ENCODE data around the gene KSR2. TPM values are rescaled to one million over a fixed set of nuclear protein-coding genes. Genes with fewer than 3 reads are reported as not detected.

KSR2 gene
- polyA plus RNA-seq, 12 donors, result 0.01 to 0.12 (median 0.06) TPM; not detected in 6

GRCh38 chr12:117528538-117528937 is 440.3 kb downstream of the KSR2 start:
- no peak for DNase-seq

GRCh38 chr12:117527479-117527855 is 441.3 kb downstream of the KSR2 start:
- no peak for DNase-seq

GRCh38 chr12:117526757-117527478 is 441.9 kb downstream of the KSR2 start:
- no peak for DNase-seq

GRCh38 chr12:117525766-117526165 is 443.0 kb downstream of the KSR2 start:
- no peak for DNase-seq

- no peak for DNase-seq
These were observed 444.0 kb downstream of the KSR2 start for GRCh38 chr12:117524806-117525205.

GRCh38 chr12:117523971-117524370 is 444.8 kb downstream of the KSR2 start:
- DNase-seq, result peak; percentile 27

- DNase-seq, result no peak
These were observed 446.2 kb downstream of the KSR2 start for GRCh38 chr12:117522559-117522958.

- DNase-seq, result no peak
These were observed 446.9 kb downstream of the KSR2 start for GRCh38 chr12:117521867-117522266.

- no peak for DNase-seq
These were observed 447.4 kb downstream of the KSR2 start for GRCh38 chr12:117521346-117521745.

GRCh38 chr12:117518594-117519270 is 450.1 kb downstream of the KSR2 start:
- DNase-seq, result no peak

- no peak for DNase-seq
These were observed 451.5 kb downstream of the KSR2 start for GRCh38 chr12:117517219-117517739.

- DNase-seq, result no peak
These were observed 452.8 kb downstream of the KSR2 start for GRCh38 chr12:117516034-117516433.

GRCh38 chr12:117514016-117514415 is 454.8 kb downstream of the KSR2 start:
- DNase-seq, result no peak

- DNase-seq, result no peak
These were observed 455.4 kb downstream of the KSR2 start for GRCh38 chr12:117513353-117513752.

- DNase-seq, result no peak
These were observed 460.3 kb downstream of the KSR2 start for GRCh38 chr12:117508468-117508867.

GRCh38 chr12:117507548-117507947 is 461.2 kb downstream of the KSR2 start:
- no peak for DNase-seq

- no peak for DNase-seq
These were observed 462.5 kb downstream of the KSR2 start for GRCh38 chr12:117506333-117506732.

GRCh38 chr12:117502633-117503032 is 466.2 kb downstream of the KSR2 start:
- DNase-seq, result no peak

- DNase-seq, result no peak
These were observed 466.6 kb downstream of the KSR2 start for GRCh38 chr12:117502233-117502632.

GRCh38 chr12:117501076-117501869 is 467.5 kb downstream of the KSR2 start:
- peak; percentile 54 for DNase-seq

- no peak for DNase-seq
These were observed 468.9 kb downstream of the KSR2 start for GRCh38 chr12:117499759-117500485.

GRCh38 chr12:117498880-117499279 is 469.9 kb downstream of the KSR2 start:
- DNase-seq, result no peak

All from muscle of arm (tissue), 12 donors.